Natural killer cell (primary cell): ENCODE data around the gene AMMECR1L. TPM values are rescaled to one million over a fixed set of nuclear protein-coding genes. Genes with fewer than 3 reads are reported as not detected.

Experiments
- ATAC-seq, 3 donors: fragments of 150-1000 bp in 2 of 3; fragments of 200-7000 bp in 1 of 3; cut with Tn5 transposase; 1 replicate in 1 of 3; 2 replicates in 2 of 3; pipeline ENCODE4 v1.10.0; 2021; ENCODE audit warnings: mild to moderate bottlenecking in 2 of 3, moderate library complexity in 2 of 3
- DNase-seq, 2 donors: peaks; one replicate each; pipeline versions ENCODE4 v3.0.0 to v3.0.0-alpha.2; 2013 to 2021; ENCODE audit warnings: mixed read lengths in 1 of 2
- H3K27ac ChIP-seq: one replicate; pipeline ENCODE4 v1.5.1; 2013; ENCODE audit warnings: mild to moderate bottlenecking, low read length
- H3K27me3 ChIP-seq: one replicate; pipeline ENCODE4 v1.6.1; 2013; ENCODE audit warnings: low read length; ENCODE audit not compliant: control insufficient read depth, insufficient read depth
- H3K36me3 ChIP-seq: one replicate; pipeline ENCODE4 v1.6.1; 2013; ENCODE audit warnings: low read length; ENCODE audit not compliant: control insufficient read depth, insufficient read depth
- H3K4me1 ChIP-seq: one replicate; pipeline ENCODE4 v1.6.1; 2013; ENCODE audit warnings: low read length; ENCODE audit not compliant: control insufficient read depth, insufficient read depth
- H3K4me3 ChIP-seq: one replicate; pipeline ENCODE4 v1.5.1; 2013; ENCODE audit warnings: low read length
- H3K9me3 ChIP-seq: one replicate; pipeline ENCODE4 v1.6.1; 2013; ENCODE audit warnings: low read length; ENCODE audit not compliant: control insufficient read depth, insufficient read depth
- H3K27ac Mint-ChIP-seq, 2 donors: one replicate each; pipeline ENCODE4 v1.8.0; 2022; ENCODE audit warnings: mild to moderate bottlenecking in 2 of 2, mixed read lengths in 2 of 2, moderate library complexity in 1 of 2
- H3K27me3 Mint-ChIP-seq, 2 donors: one replicate each; pipeline ENCODE4 v1.8.0; 2022; ENCODE audit warnings: low read depth in 2 of 2, mixed read lengths in 2 of 2
- H3K36me3 Mint-ChIP-seq: one replicate; pipeline ENCODE4 v1.8.0; 2022; ENCODE audit warnings: mixed read lengths
- H3K4me1 Mint-ChIP-seq, 2 donors: one replicate each; pipeline ENCODE4 v1.8.0; 2022; ENCODE audit warnings: mixed read lengths in 2 of 2
- H3K4me3 Mint-ChIP-seq: one replicate; pipeline ENCODE4 v1.8.0; 2022; ENCODE audit warnings: mild to moderate bottlenecking, moderate library complexity, mixed read lengths
- H3K9me3 Mint-ChIP-seq, 2 donors: one replicate each; pipeline ENCODE4 v1.8.0; 2022; ENCODE audit warnings: mixed read lengths in 2 of 2
- CTCF ChIP-seq: fragments of 200-600 bp; IDR thresholded peaks from one replicate; pipeline ENCODE4 v1.8.0; 2022; ENCODE audit warnings: antibody characterized with exemption
- WGBS: methylation state at CpG from one replicate; pipeline ENCODE4 v1.1.7; 2013; ENCODE audit warnings: missing lambda C conversion rate; ENCODE audit not compliant: insufficient coverage; 5-methylcytosine and 5-hydroxymethylcytosine counted together
- intact Hi-C: fragments of 100-400 bp; cut with micrococcal nuclease; formaldehyde crosslinking; loops from one replicate; pipeline ENCODE4 v1.14.2; 2022
- total RNA-seq, 4 donors: library from RNA; stranded (reverse); fragments of 120-200 nt in 1 of 4; gene quantifications; one replicate each; pipeline versions ENCODE4 v1.2.3 to v1.2.4, GENCODE V29; 2013 to 2022

AMMECR1L gene
- total RNA-seq, 3 donors from 2014 or later (not counting 1 experiment from before 2014, with no cell fraction given) = 12.0 to 17.3 (median 13.6) TPM

DNA sequence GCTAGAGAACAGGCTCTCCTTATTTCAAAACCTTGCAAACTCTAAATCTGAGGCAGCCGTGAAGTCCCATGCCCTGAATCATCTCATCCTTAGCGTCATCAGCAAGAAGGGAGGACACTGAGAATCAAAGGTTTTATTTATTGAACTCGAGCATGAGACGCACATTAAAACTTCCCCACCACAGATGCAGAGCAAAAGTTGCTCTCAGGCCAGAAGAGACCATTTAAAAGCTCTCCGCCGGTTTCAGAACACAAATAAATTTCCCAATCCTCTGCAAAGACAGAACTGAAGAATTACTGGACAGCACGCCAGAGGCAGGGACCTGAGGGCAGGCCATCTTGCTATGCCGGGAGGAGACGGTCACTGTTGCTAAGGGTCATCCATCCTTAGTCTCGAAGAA is 1.3 kb downstream of the AMMECR1L start:
- Histone ChIP-seq H3K9me3 (no peaks in the 10 kb centered on the region), H3K4me3 (no peak overlapping the region), H3K36me3 (peaks cover 13% of the 10 kb centered on the region), H3K27ac (no peak overlapping the region), H3K27me3 (no peaks in the 10 kb centered on the region), H3K4me1 (peaks cover 13% of the 10 kb centered on the region)
- Mint-ChIP-seq H3K4me1 (peaks cover 38 to 39% of the 10 kb centered on the region in 2 donors), H3K27ac (peak overlapping the region; percentile 89 to 90), H3K36me3 (no peaks in the 10 kb centered on the region), H3K27me3 (no peaks in the 10 kb centered on the region), H3K9me3 (no peaks in the 10 kb centered on the region), H3K4me3 (peak overlapping the region; percentile 94)
- WGBS = 77% methylated on average over 10 of the region's 10 CpGs
- DNase-seq (no peak), ATAC-seq (no peak)
- intact Hi-C loops = no loop called here
- no peak for TF ChIP-seq CTCF

DNA sequence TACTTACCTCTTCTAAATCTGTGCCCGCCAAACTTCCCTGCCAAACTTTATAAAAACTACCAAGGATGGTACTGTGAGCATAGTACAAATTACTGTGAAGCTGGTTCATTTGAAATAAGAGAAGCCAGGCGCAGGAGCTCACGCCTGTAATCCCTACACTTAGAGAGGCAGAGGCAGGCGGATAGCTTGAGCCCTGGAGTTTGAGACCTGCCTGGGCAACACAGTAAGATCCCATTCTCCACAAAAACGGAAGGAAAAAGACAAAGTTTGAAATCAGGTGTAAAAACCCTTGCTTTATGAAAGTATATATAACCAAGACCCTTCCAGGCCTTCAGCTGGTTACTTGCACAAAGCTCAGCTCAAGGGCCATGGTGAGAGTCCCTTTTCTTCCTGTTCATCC is 5.9 kb downstream of the AMMECR1L start:
- no peak overlapping the region for H3K27ac ChIP-seq
- intact Hi-C loops = no loop called here
- Mint-ChIP-seq H3K27me3 (no peaks in the 10 kb centered on the region), H3K4me3 (no peak overlapping the region), H3K9me3 (no peaks in the 10 kb centered on the region), H3K36me3 (no peaks in the 10 kb centered on the region), H3K4me1 (peaks cover 50 to 51% of the 10 kb centered on the region in 2 donors), H3K27ac (no peak overlapping the region)
- no peak for TF ChIP-seq CTCF
- ATAC-seq = no peak
- no peaks in the 10 kb centered on the region for H3K9me3 ChIP-seq
- no peaks in the 10 kb centered on the region for H3K27me3 ChIP-seq
- H3K4me3 ChIP-seq = no peak overlapping the region
- H3K36me3 ChIP-seq = peaks cover 13% of the 10 kb centered on the region
- 100% methylated on average over 5 of the region's 5 CpGs for WGBS
- DNase-seq = no peak
- H3K4me1 ChIP-seq = peaks cover 9% of the 10 kb centered on the region

DNA sequence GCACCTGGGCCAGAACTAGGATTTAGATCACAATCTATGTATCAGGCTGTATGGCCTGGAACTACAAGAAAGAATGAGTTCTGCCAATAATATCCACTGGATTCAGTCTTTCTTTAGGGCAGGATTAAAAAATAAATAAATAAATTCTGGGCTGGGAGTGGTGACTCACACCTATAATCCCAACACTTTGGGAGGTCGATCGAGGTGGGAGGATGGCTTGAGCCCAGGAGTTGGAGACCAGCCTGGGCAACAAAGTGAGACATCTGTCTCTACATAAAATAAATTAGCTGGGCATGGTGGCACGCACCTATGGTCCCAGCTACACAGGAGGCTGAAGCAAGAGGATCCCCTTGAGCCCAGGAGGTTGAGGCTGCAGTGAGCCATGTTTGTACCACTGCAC is 8.1 kb downstream of the AMMECR1L start:
- no peak overlapping the region for H3K27ac Mint-ChIP-seq
- H3K36me3 Mint-ChIP-seq = no peaks in the 10 kb centered on the region

More for the DNA sequence above, 8.1 kb downstream of the AMMECR1L start:
- Mint-ChIP-seq H3K27me3 (no peaks in the 10 kb centered on the region), H3K4me1 (peaks cover 50 to 51% of the 10 kb centered on the region in 2 donors), H3K9me3 (no peaks in the 10 kb centered on the region), H3K4me3 (no peak overlapping the region)
- peaks cover 6% of the 10 kb centered on the region for H3K4me1 ChIP-seq
- ATAC-seq (no peak), DNase-seq (no peak)
- no peak for TF ChIP-seq CTCF
- H3K36me3 ChIP-seq = peaks cover 26% of the 10 kb centered on the region
- no peak overlapping the region for H3K27ac ChIP-seq
- H3K4me3 ChIP-seq = no peak overlapping the region
- H3K9me3 ChIP-seq = no peaks in the 10 kb centered on the region
- intact Hi-C loops = no loop called here
- 96% methylated on average over 3 of the region's 3 CpGs for WGBS
- H3K27me3 ChIP-seq = no peaks in the 10 kb centered on the region
